Suprapubic skin (tissue), 4 donors: ENCODE data around the gene DBT.

Experiments
- CTCF ChIP-seq, 2 donors: fragments of 200-600 bp in 1 of 2; fragments of 450-650 bp in 1 of 2; sonication (generic) in 1 of 2; IDR thresholded peaks; one replicate each; pipeline ENCODE4 v1.5.1; 2016 to 2019; ENCODE audit warnings: antibody characterized with exemption in 2 of 2, mild to moderate bottlenecking in 1 of 2, moderate library complexity in 1 of 2
- EP300 ChIP-seq: sonication (generic); formaldehyde crosslinking; IDR thresholded peaks from one replicate; pipeline ENCODE4 v1.6.1; 2017; ENCODE audit warnings: antibody characterized with exemption
- POLR2AphosphoS5 ChIP-seq, 3 donors: sonication (generic); formaldehyde crosslinking; IDR thresholded peaks; one replicate each; pipeline ENCODE4 v1.6.1; 2017; ENCODE audit warnings: antibody characterized with exemption in 3 of 3

DNA sequence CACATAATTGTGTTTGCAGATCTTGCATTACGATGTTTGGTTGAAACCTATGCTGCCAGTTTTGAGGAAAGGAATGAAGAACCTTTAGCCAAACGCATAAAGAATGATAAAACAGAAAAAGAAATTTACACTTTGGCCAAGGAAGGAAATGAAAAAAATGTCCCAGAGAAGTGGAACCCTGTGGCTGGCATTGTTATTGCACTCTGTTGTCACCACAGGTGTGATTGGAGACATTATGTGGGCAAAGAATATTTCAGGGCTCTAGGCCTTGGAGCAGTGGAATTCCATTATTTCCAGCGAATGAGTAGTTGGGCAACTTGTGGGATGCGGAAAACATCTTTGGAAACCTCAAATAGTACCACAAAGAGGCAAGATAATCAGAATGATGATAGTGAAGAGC is 101.8 kb downstream of the DBT start:
- TF ChIP-seq CTCF (IDR thresholded peaks at IDR 0.05): no peak
- no peak for TF ChIP-seq POLR2AphosphoS5 (IDR thresholded peaks at IDR 0.05)
- no peak for TF ChIP-seq EP300
